Cardiac atrium fibroblast (primary cell): ENCODE results near the gene RBX1. TPM values are rescaled to one million over a fixed set of nuclear protein-coding genes. Genes with fewer than 3 reads are reported as not detected.

Source experiments
- total RNA-seq: library from RNA; depleted of rRNA; stranded (reverse); fragments of >200 nt; gene quantifications from 2 replicates; pipeline ENCODE4 v1.2.3, GENCODE V29; 2015

RBX1 gene
- total RNA-seq, result 51.0 and 53.1 TPM in 2 replicates

DNA sequence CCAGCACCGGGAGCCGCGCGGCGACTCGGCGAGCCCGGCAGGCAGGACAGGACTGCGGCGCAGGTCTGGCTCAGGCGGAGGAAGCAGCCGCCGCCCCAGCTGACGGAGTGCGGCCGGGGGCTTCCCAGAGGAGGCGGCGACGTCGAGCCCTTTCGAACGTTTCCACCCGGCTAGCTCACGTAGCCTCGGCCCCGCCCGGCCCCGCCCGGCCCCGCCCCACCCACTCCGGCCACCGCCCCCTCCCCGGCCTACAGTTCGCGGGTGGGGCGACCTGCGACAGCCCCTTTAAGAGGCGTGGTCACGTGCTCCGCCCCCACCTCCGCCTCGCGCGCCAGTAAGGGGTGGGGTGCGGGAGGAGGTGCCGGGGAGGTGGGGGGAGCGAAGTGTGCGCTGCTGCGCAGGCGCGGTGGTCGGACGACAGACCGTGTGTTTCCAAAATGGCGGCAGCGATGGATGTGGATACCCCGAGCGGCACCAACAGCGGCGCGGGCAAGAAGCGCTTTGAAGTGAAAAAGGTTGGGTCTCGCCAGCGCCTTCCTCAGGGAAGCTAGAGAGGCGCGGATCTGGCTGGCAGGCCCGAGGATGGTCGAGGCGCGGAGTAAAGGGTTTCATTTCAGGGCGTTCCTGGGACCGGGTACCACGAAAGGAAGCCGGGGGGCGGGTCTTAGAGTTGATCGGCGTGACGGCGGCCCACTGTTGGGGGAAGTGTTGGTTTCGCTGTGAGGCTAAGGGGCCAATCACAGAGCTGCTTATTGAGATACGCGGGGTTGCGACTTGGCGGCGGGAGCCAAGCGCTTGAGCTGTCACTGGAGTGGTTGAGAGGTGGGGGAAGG, at the start of gene RBX1:
Gene RBX1, plus strand, starts transcription at position 417 of the 833 bp plus-strand sequence. Its CDS starts 21 bp downstream, at position 438.

Other genes with a start within 250 kb of the RBX1 start
- 15.7 and 23.5 TPM in 2 replicates for gene SLC25A17, start 132.0 kb upstream of the RBX1 start, total RNA-seq
- gene ST13, start 94.7 kb upstream of the RBX1 start, total RNA-seq, result 89.0 and 102 TPM in 2 replicates
- gene XPNPEP3, start 94.2 kb upstream of the RBX1 start, total RNA-seq, result 6.1 and 7.0 TPM in 2 replicates
- not detected in 2 replicates for gene DNAJB7, start 89.3 kb upstream of the RBX1 start, total RNA-seq
- gene EP300, start 141.2 kb downstream of the RBX1 start, total RNA-seq, result 27.2 and 47.3 TPM in 2 replicates